H1 (cell line): ENCODE measurements around the gene ARSI.

Source experiments
- CBX5 ChIP-seq: fragments of 300-800, 300-1000 bp; sonication (generic); IDR thresholded peaks from 2 replicates; pipeline ENCODE4 v1.7.1; 2016; ENCODE audit warnings: antibody characterized with exemption, low read length, low read depth
- EZH2 ChIP-seq: fragments of 200-600 bp; sonication (generic); IDR thresholded peaks from 2 replicates; pipeline ENCODE4 v1.7.1; 2012; ENCODE audit warnings: low read depth, mild to moderate bottlenecking, moderate library complexity, low read length, inconsistent platforms; ENCODE audit not compliant: severe bottlenecking
- GABPA ChIP-seq: IDR thresholded peaks from 2 replicates; pipeline ENCODE4 v1.6.1; 2011; ENCODE audit warnings: mild to moderate bottlenecking, low read length, moderate library complexity, borderline replicate concordance; ENCODE audit not compliant: insufficient read depth
- POLR2A ChIP-seq, 2 experiments: IDR thresholded peaks; 1 replicate in 1 of 2; 2 replicates in 1 of 2; pipeline ENCODE4 v1.6.1; 2011; ENCODE audit warnings: low read depth in 2 of 2, low read length in 2 of 2, mild to moderate bottlenecking in 2 of 2; ENCODE audit errors: control extremely low read depth in 1 of 2
- POLR2AphosphoS5 ChIP-seq: IDR thresholded peaks from 2 replicates; pipeline ENCODE4 v1.6.1; 2011; ENCODE audit warnings: low read depth, low read length
- RNF2 ChIP-seq: fragments of 200-900, 300-1000 bp; sonication (generic); IDR thresholded peaks from 2 replicates; pipeline ENCODE4 v1.7.1; 2016; ENCODE audit warnings: borderline replicate concordance, low read depth, mild to moderate bottlenecking, antibody characterized with exemption, low read length; ENCODE audit not compliant: poor library complexity, severe bottlenecking; ENCODE audit errors: missing control alignments
- YY1 ChIP-seq: IDR thresholded peaks from 2 replicates; pipeline ENCODE4 v1.6.1; 2011; ENCODE audit warnings: low read depth, mild to moderate bottlenecking, low read length
- TF ChIP-seq, protein P1 (sequence below), 3 experiments: IDR thresholded peaks; 1 replicate in 2 of 3; 2 replicates in 1 of 3; pipeline versions ENCODE4 v1.5.1 to v1.6.1; 2011; ENCODE audit warnings: low read length in 3 of 3, mild to moderate bottlenecking in 3 of 3, inconsistent platforms in 2 of 3, low read depth in 1 of 3, moderate library complexity in 1 of 3; ENCODE audit not compliant: insufficient read depth in 1 of 3; ENCODE audit errors: control extremely low read depth in 1 of 3
- TF ChIP-seq, protein P2 (sequence below): IDR thresholded peaks from 2 replicates; pipeline ENCODE4 v1.6.1; 2011; ENCODE audit warnings: low read depth, mild to moderate bottlenecking, low read length; ENCODE audit not compliant: insufficient read depth

DNA sequence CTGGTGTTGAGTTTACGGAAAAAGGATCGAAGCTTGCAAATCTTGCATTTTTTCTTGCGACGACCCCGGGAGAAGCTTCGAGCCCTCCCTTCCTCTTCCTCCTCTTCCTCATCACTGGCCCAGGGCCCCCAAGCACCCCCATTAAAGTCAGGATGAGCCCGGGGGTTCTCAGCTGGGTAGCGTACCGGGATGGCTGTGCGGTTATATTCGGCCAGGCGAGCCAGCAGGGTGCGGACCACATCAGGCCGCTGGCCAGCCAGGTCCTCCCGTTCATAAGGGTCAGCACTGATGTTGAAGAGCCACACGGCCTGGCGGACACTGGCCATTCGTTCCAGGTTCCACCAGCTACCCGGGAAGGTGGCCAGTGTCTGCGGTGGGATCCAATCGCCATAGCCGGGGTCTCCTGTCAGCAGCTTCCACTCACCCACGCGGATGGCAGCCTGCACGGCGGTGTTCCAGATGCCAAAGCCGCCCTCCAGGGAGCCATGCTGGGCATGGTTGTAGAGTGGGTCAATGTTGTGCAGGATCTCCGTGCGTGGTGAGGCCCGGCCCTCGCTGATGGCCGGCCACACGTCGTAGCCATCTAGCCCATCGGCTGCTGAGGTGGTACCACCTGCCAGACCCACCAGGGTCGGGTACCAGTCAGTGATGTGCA lies 5.3 kb downstream of the ARSI start:
- TF ChIP-seq YY1 (no peak), POLR2A (IDR thresholded peaks at IDR 0.05; ENCODE audit: control extremely low read depth in 1 of 2, low read depth in 2 of 2, low read length in 2 of 2) (no peak), RNF2 (no peak), POLR2AphosphoS5 (no peak), EZH2 (no peak), CBX5 (no peak), GABPA (no peak)
- TF ChIP-seq, protein P1, sequence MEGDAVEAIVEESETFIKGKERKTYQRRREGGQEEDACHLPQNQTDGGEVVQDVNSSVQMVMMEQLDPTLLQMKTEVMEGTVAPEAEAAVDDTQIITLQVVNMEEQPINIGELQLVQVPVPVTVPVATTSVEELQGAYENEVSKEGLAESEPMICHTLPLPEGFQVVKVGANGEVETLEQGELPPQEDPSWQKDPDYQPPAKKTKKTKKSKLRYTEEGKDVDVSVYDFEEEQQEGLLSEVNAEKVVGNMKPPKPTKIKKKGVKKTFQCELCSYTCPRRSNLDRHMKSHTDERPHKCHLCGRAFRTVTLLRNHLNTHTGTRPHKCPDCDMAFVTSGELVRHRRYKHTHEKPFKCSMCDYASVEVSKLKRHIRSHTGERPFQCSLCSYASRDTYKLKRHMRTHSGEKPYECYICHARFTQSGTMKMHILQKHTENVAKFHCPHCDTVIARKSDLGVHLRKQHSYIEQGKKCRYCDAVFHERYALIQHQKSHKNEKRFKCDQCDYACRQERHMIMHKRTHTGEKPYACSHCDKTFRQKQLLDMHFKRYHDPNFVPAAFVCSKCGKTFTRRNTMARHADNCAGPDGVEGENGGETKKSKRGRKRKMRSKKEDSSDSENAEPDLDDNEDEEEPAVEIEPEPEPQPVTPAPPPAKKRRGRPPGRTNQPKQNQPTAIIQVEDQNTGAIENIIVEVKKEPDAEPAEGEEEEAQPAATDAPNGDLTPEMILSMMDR (IDR thresholded peaks at IDR 0.05; ENCODE audit: control extremely low read depth in 1 of 3, insufficient read depth in 1 of 3, low read depth in 1 of 3, low read length in 3 of 3), result no peak
- TF ChIP-seq, protein P2, sequence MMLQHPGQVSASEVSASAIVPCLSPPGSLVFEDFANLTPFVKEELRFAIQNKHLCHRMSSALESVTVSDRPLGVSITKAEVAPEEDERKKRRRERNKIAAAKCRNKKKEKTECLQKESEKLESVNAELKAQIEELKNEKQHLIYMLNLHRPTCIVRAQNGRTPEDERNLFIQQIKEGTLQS, result no peak
